ENCODE data around the gene LRRC28. TPM values are rescaled to one million over a fixed set of nuclear protein-coding genes. Genes with fewer than 3 reads are reported as not detected.

Gene LRRC28
- total RNA-seq, 1 donor from 2014 or later: 34.2 TPM

DNA sequence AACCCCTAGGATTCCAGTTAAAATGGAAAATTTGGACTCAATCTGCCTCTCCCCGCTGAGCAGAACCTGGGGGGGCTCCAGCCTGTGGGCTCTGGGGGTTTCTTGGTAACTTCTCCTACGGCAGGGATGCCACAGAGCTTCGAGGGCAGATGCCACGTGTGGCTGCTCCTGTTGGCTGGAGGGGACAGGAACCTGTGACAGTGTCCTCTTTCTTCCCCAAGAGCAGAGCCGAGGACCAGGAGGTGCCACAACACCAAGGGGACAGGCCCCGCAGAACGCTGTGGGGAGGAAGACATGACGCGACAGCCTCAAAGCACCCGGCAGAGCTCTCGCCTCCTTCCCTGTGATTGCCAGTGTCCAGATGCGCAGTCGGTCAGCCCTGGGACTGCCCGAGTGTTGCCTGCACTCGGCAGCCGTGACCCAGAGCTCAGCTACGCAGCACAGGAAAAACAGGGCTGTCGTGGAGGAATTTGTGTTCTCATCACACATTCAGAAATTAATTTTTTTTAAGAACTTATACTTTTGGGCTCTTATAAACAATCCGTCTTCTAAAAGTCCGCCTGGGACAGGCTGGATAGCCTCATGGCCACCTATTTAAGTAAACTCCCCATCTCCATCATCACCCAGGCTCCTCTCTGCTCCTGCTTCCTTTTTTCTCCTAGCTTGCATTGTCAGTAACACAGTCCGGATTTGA is 182.6 kb downstream of the LRRC28 start:
- no peak overlapping the region for H3K4me3 ChIP-seq (ENCODE audit: low read depth, low read length)
- no peaks in the 10 kb centered on the region for H3K36me3 ChIP-seq (ENCODE audit: control insufficient read depth, insufficient read depth, low read length)
- DNase-seq (ENCODE audit: low read depth): no peak
- no peaks in the 10 kb centered on the region for H3K27me3 ChIP-seq (ENCODE audit: control insufficient read depth, insufficient read depth, low read length)
- TF ChIP-seq, protein P1, sequence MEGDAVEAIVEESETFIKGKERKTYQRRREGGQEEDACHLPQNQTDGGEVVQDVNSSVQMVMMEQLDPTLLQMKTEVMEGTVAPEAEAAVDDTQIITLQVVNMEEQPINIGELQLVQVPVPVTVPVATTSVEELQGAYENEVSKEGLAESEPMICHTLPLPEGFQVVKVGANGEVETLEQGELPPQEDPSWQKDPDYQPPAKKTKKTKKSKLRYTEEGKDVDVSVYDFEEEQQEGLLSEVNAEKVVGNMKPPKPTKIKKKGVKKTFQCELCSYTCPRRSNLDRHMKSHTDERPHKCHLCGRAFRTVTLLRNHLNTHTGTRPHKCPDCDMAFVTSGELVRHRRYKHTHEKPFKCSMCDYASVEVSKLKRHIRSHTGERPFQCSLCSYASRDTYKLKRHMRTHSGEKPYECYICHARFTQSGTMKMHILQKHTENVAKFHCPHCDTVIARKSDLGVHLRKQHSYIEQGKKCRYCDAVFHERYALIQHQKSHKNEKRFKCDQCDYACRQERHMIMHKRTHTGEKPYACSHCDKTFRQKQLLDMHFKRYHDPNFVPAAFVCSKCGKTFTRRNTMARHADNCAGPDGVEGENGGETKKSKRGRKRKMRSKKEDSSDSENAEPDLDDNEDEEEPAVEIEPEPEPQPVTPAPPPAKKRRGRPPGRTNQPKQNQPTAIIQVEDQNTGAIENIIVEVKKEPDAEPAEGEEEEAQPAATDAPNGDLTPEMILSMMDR (IDR thresholded peaks at IDR 0.05; ENCODE audit: insufficient read depth, low read length, poor library complexity, severe bottlenecking): no peak

DNA sequence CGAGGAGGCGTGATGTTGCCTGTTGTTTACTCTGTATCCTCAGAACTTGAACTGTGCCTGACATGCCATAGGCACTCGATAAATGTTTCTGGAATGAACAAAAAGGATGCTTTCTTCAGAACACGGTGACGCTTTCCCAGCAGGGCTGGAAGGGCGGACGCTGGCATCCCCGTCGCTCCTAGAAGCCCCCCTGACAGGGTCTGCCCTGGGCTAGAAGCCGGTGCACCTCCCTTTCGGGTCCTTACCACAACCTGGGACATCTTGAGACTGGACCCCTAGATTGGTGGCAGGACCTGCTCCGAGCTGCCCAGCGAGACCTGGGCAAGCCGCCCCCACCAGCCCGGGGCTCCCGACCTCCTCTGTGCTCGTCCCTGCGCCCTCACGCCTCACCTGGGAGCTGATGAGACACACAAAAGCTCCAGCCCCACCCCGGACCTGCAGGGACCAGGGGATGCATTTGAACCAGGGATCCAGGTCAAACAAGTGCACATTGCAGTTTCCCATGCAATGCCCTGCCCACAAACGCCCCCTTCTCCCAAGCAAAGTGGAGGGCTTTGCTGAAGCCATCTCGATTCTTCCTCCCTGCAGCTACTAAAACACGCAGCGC is 183.3 kb downstream of the LRRC28 start:
- H3K27me3 ChIP-seq (ENCODE audit: control insufficient read depth, insufficient read depth, low read length): no peaks in the 10 kb centered on the region
- H3K36me3 ChIP-seq (ENCODE audit: control insufficient read depth, insufficient read depth, low read length): no peaks in the 10 kb centered on the region
- TF ChIP-seq, protein P1 (IDR thresholded peaks at IDR 0.05; ENCODE audit: insufficient read depth, low read length, poor library complexity, severe bottlenecking): no peak
- no peak for DNase-seq (ENCODE audit: low read depth)
- H3K4me3 ChIP-seq (ENCODE audit: low read depth, low read length): no peak overlapping the region

DNA sequence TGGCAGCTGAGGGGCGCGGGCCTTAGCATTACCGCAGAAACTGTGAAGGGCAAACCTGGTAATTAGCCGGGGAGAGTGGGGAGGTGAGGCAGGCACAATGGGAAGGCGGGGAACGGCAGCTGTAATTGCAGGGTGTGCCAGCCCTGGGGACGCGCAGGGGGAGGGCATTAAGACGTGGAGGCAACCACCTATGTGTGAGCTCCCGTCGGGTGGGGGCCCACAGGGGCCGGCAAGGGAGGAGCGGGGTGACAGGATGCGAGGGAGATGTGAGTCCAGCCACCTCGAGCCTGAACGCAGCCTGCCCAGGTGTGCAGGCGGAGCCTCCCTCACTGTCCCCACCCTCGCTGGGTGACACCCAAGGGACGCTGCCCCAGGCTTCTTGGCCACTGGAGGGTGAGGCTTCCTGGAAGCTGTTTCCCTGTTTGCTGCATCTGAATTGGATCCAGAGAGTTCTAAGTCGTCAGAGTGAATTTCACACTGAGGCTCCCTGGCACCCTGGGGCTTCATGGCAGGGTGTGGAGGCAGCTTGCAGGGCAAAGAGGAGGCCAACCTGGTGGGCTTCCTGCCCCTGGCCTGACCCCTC is 183.9 kb downstream of the LRRC28 start:
- TF ChIP-seq, protein P1 (IDR thresholded peaks at IDR 0.05; ENCODE audit: insufficient read depth, low read length, poor library complexity, severe bottlenecking): no peak
- no peaks in the 10 kb centered on the region for H3K36me3 ChIP-seq (ENCODE audit: control insufficient read depth, insufficient read depth, low read length)
- H3K4me3 ChIP-seq (ENCODE audit: low read depth, low read length): no peak overlapping the region
- no peak for DNase-seq (ENCODE audit: low read depth)
- H3K27me3 ChIP-seq (ENCODE audit: control insufficient read depth, insufficient read depth, low read length): no peaks in the 10 kb centered on the region

DNA sequence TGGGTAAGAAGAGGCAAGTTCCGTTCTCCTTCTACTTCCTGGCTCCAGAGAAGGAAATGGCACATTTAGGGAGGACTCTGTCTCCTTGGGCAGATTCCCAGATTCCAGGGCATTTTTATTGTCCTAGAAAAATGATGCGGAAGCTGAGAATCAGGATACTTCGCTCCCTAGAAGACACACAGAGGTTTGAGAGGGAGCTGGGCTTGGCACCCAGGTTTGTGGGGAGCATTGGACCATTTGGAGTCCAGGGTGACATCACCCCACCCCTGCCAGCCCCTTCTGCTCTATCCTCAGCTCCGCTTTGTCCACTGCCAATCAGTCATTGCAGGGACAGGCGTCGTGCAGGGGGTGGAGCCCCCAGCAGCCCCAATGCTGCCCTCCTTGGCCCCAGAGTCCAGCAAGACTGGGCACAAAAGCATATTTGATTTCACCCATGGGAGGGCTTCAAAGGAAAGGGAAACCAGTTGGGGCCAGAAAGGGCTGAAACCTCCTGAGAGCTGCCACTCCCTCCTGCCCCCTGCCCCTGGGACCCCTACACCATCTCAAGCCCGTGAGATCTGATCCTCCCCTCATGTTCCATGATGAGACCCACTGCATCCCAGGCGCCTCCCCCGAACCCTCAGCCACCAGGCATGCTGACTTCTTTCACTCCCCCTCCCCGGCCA is 184.7 kb downstream of the LRRC28 start:
- no peaks in the 10 kb centered on the region for H3K27me3 ChIP-seq (ENCODE audit: control insufficient read depth, insufficient read depth, low read length)
- H3K36me3 ChIP-seq (ENCODE audit: control insufficient read depth, insufficient read depth, low read length): no peaks in the 10 kb centered on the region
- no peak for DNase-seq (ENCODE audit: low read depth)
- TF ChIP-seq, protein P1 (IDR thresholded peaks at IDR 0.05; ENCODE audit: insufficient read depth, low read length, poor library complexity, severe bottlenecking): no peak
- H3K4me3 ChIP-seq (ENCODE audit: low read depth, low read length): no peak overlapping the region

DNA sequence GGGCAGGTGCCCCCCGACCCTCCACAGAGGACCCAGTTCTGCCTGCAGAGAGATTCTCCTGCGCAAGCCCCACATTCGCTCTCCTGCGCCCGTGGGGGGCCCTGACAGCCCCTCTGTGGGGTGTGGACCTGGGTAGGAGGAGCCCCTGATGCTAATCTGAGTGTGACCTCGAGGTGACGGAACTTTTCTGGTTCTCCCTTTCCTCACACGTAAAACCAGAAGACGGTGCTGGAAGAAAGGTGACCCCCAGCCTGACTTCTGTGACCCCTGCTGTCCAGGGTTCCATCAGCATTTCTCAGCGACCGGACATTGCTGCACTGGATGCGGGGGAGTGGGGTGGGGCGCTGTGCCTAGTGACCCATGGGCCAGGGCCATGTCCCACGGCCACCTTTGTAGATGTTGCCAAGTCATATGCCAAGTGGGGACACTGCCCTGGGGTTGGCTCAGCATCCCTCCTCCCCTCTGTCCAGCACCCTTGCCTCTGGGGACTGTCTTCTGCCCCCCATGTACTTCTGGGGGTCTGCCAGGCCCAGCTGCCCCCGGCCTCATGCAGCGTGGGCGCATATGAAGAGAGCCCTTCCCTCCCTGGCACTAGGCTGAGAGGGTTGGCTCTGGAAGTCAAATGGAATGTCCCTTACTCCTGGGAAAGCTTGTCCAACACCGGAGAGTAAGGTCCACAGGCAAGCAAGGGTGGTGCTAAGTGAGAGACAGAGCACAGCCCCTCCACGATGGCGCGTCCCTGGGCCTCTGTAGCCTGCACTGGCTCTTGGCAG is 185.4 kb downstream of the LRRC28 start:
- Histone ChIP-seq H3K27me3 (ENCODE audit: control insufficient read depth, insufficient read depth, low read length) (no peaks in the 10 kb centered on the region), H3K4me3 (ENCODE audit: low read depth, low read length) (no peak overlapping the region), H3K36me3 (ENCODE audit: control insufficient read depth, insufficient read depth, low read length) (no peaks in the 10 kb centered on the region)
- TF ChIP-seq, protein P1 (IDR thresholded peaks at IDR 0.05; ENCODE audit: insufficient read depth, low read length, poor library complexity, severe bottlenecking): no peak
- no peak for DNase-seq (ENCODE audit: low read depth)
